Measurements from ENCODE around the gene PPP2R1B. TPM values are rescaled to one million over a fixed set of nuclear protein-coding genes. Genes with fewer than 3 reads are reported as not detected.
"Not testable (repeated sequence)": the region's sequence is repeated elsewhere in the genome, so short reads cannot be mapped to it uniquely, and the experiment has no call there.

Gene PPP2R1B
- total RNA-seq, 1 donor from 2014 or later, result 35.6 TPM

DNA sequence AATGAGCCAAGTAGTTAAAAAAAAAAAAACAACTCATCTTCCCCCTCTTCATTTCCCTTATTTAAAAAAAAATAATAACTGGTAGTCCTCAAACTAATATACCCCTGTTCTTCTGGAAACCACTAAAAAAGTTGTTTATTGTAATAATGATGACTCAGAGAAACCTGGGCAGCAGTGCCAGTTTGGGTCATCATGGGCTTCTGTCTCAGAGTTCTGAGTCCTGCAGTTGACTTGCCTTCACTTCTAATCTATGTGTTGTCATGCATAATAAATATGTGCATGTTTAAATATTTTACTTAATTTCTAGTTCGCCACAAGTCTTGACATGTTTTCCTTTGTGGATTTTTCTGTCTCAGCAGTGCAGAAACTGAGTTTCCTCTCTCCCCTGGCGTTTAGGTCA, 46.8 kb downstream of the PPP2R1B start:
- H3K27ac ChIP-seq, result no peak overlapping the region
- DNase-seq (ENCODE audit: extremely low spot score in 2 of 2), result no peak
- peaks cover 16% of the 10 kb centered on the region for H3K4me1 ChIP-seq
- TF ChIP-seq POLR2AphosphoS5 (IDR thresholded peaks at IDR 0.05; ENCODE audit: insufficient read depth in 1 of 2, low read depth in 1 of 2), result no peak
- no peak for TF ChIP-seq POLR2A (IDR thresholded peaks at IDR 0.05)
- TF ChIP-seq, protein P1, sequence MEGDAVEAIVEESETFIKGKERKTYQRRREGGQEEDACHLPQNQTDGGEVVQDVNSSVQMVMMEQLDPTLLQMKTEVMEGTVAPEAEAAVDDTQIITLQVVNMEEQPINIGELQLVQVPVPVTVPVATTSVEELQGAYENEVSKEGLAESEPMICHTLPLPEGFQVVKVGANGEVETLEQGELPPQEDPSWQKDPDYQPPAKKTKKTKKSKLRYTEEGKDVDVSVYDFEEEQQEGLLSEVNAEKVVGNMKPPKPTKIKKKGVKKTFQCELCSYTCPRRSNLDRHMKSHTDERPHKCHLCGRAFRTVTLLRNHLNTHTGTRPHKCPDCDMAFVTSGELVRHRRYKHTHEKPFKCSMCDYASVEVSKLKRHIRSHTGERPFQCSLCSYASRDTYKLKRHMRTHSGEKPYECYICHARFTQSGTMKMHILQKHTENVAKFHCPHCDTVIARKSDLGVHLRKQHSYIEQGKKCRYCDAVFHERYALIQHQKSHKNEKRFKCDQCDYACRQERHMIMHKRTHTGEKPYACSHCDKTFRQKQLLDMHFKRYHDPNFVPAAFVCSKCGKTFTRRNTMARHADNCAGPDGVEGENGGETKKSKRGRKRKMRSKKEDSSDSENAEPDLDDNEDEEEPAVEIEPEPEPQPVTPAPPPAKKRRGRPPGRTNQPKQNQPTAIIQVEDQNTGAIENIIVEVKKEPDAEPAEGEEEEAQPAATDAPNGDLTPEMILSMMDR (IDR thresholded peaks at IDR 0.05), result no peak
- H3K4me3 ChIP-seq, result no peak overlapping the region
- H3K36me3 ChIP-seq, result peaks cover 0 to 47% of the 10 kb centered on the region in 2 donors
- H3K27me3 ChIP-seq, result no peaks in the 10 kb centered on the region
- intact Hi-C loops (cut with DNase I), result no loop called here
- no peaks in the 10 kb centered on the region for H3K9me3 ChIP-seq

DNA sequence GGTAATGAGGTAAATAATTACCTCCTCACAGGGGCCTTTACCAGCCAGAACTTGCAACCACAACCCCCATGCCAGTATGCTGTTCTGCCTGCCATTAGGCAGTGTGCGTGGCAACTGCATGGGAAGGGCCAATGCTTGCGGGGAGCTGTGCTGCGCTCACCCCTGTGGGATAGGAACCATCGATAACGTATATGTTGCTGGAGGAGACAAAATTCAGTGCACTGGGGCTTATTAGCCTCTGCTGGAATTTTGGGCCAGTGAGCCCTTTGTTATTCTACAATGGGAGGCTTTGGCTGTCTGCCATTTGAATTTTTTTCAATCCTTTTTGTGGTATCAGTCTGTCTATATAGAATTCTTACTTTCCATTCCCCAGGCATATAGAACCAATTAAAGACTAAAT, 47.3 kb downstream of the PPP2R1B start:
- peaks cover 16% of the 10 kb centered on the region for H3K4me1 ChIP-seq
- no peak for TF ChIP-seq POLR2AphosphoS5 (IDR thresholded peaks at IDR 0.05; ENCODE audit: insufficient read depth in 1 of 2, low read depth in 1 of 2)
- TF ChIP-seq, protein P1 (IDR thresholded peaks at IDR 0.05), result no peak
- TF ChIP-seq POLR2A (IDR thresholded peaks at IDR 0.05), result no peak
- no peaks in the 10 kb centered on the region for H3K9me3 ChIP-seq
- H3K36me3 ChIP-seq, result peaks cover 0 to 44% of the 10 kb centered on the region in 2 donors
- peak overlapping the region; percentile 7 for H3K27ac ChIP-seq
- H3K27me3 ChIP-seq, result no peaks in the 10 kb centered on the region
- intact Hi-C loops (cut with DNase I), result no loop called here
- no peak for DNase-seq (ENCODE audit: extremely low spot score in 2 of 2)
- no peak overlapping the region for H3K4me3 ChIP-seq

DNA sequence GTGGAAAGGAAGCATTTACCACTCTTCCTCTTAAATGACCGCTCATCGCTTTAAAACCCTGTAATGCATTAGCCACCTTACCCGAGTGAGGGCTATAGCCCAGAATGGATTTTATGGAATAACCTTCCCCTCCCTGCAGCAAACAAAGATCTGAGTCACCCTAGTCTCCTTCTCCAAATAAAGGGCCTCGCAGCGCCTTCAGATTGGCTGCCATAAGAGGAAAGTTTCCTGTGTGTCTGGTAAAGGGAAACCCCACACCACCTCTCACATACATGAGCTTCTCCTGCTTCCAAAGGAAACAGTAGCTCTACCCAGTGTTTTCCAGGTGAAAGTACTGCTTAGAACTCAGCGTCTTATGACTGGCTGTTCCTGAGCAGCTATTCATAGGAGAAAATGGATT, 47.8 kb downstream of the PPP2R1B start:
- peak in 1 of 2 donors; percentile 50 for TF ChIP-seq POLR2AphosphoS5 (IDR thresholded peaks at IDR 0.05; ENCODE audit: insufficient read depth in 1 of 2, low read depth in 1 of 2)
- TF ChIP-seq, protein P1 (IDR thresholded peaks at IDR 0.05), result no peak
- H3K36me3 ChIP-seq, result peaks cover 0 to 44% of the 10 kb centered on the region in 2 donors

GRCh38 chr11:111717660-111718059, 48.5 kb downstream of the PPP2R1B start:
- peaks cover 16% of the 10 kb centered on the region for H3K4me1 ChIP-seq
- H3K9me3 ChIP-seq; H3K27ac ChIP-seq; H3K27me3 ChIP-seq; DNase-seq (ENCODE audit: extremely low spot score in 2 of 2); H3K4me3 ChIP-seq; intact Hi-C loops (cut with DNase I): not testable (repeated sequence)
- H3K36me3 ChIP-seq, result peaks cover 0 to 42% of the 10 kb centered on the region in 2 donors

More for the DNA sequence above, 47.8 kb downstream of the PPP2R1B start:
- no peaks in the 10 kb centered on the region for H3K27me3 ChIP-seq
- DNase-seq (ENCODE audit: extremely low spot score in 2 of 2), result no peak
- H3K4me1 ChIP-seq, result peaks cover 16% of the 10 kb centered on the region
- no peaks in the 10 kb centered on the region for H3K9me3 ChIP-seq
- peak overlapping the region; percentile 7 for H3K27ac ChIP-seq
- intact Hi-C loops (cut with DNase I), result no loop called here
- H3K4me3 ChIP-seq, result no peak overlapping the region

DNA sequence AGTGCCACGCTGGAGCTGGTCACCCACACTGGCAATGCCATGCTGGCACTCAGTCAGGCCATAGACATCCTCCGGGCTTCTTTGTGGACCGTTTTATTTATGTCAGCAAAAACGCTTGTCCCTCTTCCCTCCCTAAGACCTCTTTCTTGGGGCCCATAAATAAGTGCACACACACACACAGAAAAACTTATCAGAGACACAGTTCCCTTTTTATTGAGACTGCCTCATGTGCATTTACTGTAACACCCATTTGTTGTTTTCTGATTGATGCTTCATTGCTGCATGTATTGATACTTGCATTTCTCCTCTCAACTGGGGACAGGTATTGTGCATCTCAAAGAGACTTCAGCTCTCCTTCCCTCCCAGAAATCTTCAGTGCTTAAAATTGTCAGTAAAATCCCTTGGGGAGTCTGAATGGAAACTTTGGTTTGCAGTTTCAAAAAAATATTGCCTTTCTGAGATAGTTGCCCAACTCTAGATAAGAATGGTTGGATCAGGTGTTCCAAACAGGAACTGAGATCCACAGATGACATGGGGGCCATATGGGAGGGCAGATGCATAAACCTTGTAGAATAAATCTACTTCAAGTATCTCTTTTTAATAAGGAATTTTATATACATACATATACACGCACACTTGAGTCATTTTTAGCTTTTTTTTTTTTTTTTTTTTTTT, 50.9 kb downstream of the PPP2R1B start:
- Histone ChIP-seq H3K9me3 (no peaks in the 10 kb centered on the region), H3K27me3 (no peaks in the 10 kb centered on the region), H3K4me1 (peaks cover 16% of the 10 kb centered on the region), H3K36me3 (peaks cover 0 to 39% of the 10 kb centered on the region in 2 donors), H3K27ac (no peak overlapping the region), H3K4me3 (no peak overlapping the region)
- DNase-seq (ENCODE audit: extremely low spot score in 2 of 2), result no peak
- TF ChIP-seq, protein P1 (IDR thresholded peaks at IDR 0.05), result no peak
- TF ChIP-seq POLR2AphosphoS5 (IDR thresholded peaks at IDR 0.05; ENCODE audit: insufficient read depth in 1 of 2, low read depth in 1 of 2) (no peak), POLR2A (IDR thresholded peaks at IDR 0.05) (no peak)
- intact Hi-C loops (cut with DNase I), result no loop called here
